ENCODE data around the gene TBC1D10A.

Gene TBC1D10A

DNA sequence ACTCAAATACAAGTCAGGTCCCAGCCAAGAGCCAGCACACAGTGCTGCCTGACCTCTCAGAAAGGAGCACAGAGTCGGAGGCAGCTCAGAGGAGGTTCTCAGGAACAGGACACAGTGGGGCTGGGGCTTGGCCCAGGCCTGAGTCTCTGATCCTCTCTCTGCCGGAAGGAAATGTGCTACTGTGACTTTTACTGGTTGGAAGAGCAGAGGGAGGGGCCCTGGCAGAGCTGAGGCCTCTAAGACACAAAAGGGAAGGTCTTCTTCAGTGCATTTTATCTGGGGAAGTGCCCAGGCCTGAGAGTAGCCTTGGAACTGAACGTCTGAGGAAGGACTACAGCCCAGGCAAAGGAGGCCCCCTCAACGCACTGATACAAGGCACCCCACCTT, 21.2 kb downstream of the TBC1D10A start:
- Histone ChIP-seq H3K4me2 (peak overlapping the region; percentile 86 to 98 (median 95)), H3K36me3 (peaks cover 0 to 15% (median 2%) of the 10 kb centered on the region in 11 experiments; a peak in 9 of 22 replicates), H3K9me3 (replicated peaks in 1 of 11) (no peaks in the 10 kb centered on the region), H3K4me3 (peak overlapping the region; percentile 12 to 58 (median 47); a peak in 18 of 20 replicates), H3K9ac (peak overlapping the region; percentile 57 to 83 (median 78)), H4K20me1 (peaks cover 0 to 8% (median 0%) of the 10 kb centered on the region in 11 experiments; a peak in 2 of 22 replicates), H3K4me1 (peaks cover 100% of the 10 kb centered on the region in 10 experiments), H3K27ac (peak overlapping the region; percentile 73 to 94 (median 87)), H3K27me3 (no peaks in the 10 kb centered on the region)
- TF ChIP-seq Cebpa-rat (IDR thresholded peaks at IDR 0.05) = no peak

- TF ChIP-seq Cebpa-rat (IDR thresholded peaks at IDR 0.05) = no peak
- no peaks in the 10 kb centered on the region for H3K27me3 ChIP-seq
- H3K4me3 ChIP-seq = peak overlapping the region in 5 of 10 experiments; percentile 38 to 58 (median 51); a peak in 9 of 20 replicates
- peak overlapping the region; percentile 43 to 83 (median 78); a peak in 19 of 22 replicates for H3K9ac ChIP-seq
- H4K20me1 ChIP-seq = peaks cover 0 to 1% (median 0%) of the 10 kb centered on the region in 11 experiments; a peak in 1 of 22 replicates
- H3K4me1 ChIP-seq = peaks cover 95 to 99% (median 96%) of the 10 kb centered on the region in 10 experiments
- H3K9me3 ChIP-seq (replicated peaks in 1 of 11) = no peaks in the 10 kb centered on the region
- H3K27ac ChIP-seq = peak overlapping the region; percentile 73 to 94 (median 87); a peak in 20 of 22 replicates
- H3K36me3 ChIP-seq = peaks cover 0 to 23% (median 6%) of the 10 kb centered on the region in 11 experiments; a peak in 10 of 22 replicates
- peak overlapping the region; percentile 86 to 98 (median 95) for H3K4me2 ChIP-seq
Measured at GRCh38 chr22:30304495-30305244, 22.1 kb downstream of the TBC1D10A start.

DNA sequence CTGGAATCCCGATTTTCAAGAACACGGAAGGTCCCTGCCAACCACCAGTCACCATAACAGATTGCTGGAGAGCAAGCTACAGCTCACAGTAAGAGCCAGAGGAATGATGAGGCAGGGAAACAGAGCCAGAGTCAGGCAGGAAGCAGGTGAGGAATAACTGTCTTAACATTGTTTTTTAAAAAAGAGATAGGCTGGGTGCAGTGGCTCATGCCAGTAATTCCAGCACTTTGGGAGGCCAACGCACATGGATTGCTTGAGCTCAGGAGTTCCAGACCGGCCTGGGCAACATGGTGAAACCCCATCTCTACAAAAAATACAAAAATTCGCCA, 24.0 kb downstream of the TBC1D10A start:
- H3K9me3 ChIP-seq (replicated peaks in 1 of 11) = no peaks in the 10 kb centered on the region
- H3K9ac ChIP-seq = peak overlapping the region in 10 of 11 experiments; percentile 28 to 67 (median 58); a peak in 18 of 22 replicates
- peaks cover 0 to 42% (median 16%) of the 10 kb centered on the region in 11 experiments; a peak in 17 of 22 replicates for H3K36me3 ChIP-seq
- H3K27me3 ChIP-seq = no peaks in the 10 kb centered on the region
- no peak for TF ChIP-seq Cebpa-rat (IDR thresholded peaks at IDR 0.05)
- H3K27ac ChIP-seq = peak overlapping the region; percentile 59 to 94 (median 87); a peak in 20 of 22 replicates
- peak overlapping the region; percentile 86 to 98 (median 95) for H3K4me2 ChIP-seq
- peaks cover 0 to 9% (median 0%) of the 10 kb centered on the region in 11 experiments; a peak in 1 of 22 replicates for H4K20me1 ChIP-seq
- no peak overlapping the region for H3K4me3 ChIP-seq
- peaks cover 90 to 95% (median 92%) of the 10 kb centered on the region in 10 experiments for H3K4me1 ChIP-seq

DNA sequence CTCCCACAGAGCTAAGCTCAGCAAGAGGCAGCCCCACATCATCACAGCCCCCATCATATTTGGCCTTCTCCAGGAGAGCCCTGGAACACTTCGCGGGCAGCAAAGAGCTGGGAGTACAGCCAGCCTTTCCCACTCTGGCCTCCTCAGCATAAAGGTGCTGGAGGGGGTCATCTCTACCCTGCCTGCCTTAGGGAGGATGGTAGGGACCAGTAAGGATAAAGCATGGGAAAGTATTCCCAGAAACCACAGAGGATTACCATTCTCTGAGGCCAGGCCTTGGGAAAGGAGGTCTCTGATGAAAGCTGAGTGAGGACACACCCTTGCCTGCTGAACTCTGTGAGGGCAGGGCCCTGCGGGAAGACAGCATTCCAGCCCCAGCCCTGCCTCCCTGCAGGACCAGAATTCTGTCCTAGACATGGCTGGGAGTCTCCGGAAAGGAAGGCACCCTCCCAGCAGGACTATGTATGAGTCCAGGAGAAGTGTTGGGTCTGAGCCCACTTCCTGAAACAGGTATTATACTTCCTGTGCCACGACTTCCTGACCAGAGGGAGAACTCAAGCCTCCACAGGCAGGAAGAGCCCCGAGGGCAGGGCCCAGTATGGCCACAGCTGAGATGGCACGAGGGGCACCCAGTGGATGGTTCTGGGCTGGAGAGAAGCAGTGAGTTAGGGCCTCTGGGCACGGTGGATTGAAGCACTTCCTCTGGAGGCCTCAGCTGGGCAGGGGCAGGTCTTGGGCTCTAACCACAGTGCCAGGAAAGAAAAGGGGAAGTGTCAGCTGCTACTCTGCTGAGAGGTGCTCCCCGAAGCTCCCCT, 24.5 kb downstream of the TBC1D10A start:
- H3K27ac ChIP-seq = peak overlapping the region; percentile 59 to 94 (median 87)
- H3K9ac ChIP-seq = peak overlapping the region; percentile 36 to 67 (median 58); a peak in 19 of 22 replicates
- peak overlapping the region in 9 of 10 experiments; percentile 1 to 47 (median 9); a peak in 9 of 20 replicates for H3K4me3 ChIP-seq
- H3K4me1 ChIP-seq = peaks cover 84 to 95% (median 92%) of the 10 kb centered on the region in 10 experiments
- peak overlapping the region; percentile 86 to 98 (median 95) for H3K4me2 ChIP-seq
- no peak for TF ChIP-seq Cebpa-rat (IDR thresholded peaks at IDR 0.05)
- H3K27me3 ChIP-seq = no peaks in the 10 kb centered on the region
- peaks cover 0 to 48% (median 18%) of the 10 kb centered on the region in 11 experiments; a peak in 20 of 22 replicates for H3K36me3 ChIP-seq
- H4K20me1 ChIP-seq = peaks cover 0 to 15% (median 0%) of the 10 kb centered on the region in 11 experiments; a peak in 1 of 22 replicates
- no peaks in the 10 kb centered on the region for H3K9me3 ChIP-seq (replicated peaks in 1 of 11)

GRCh38 chr22:30299322-30299721, 27.4 kb downstream of the TBC1D10A start:
- H3K27ac ChIP-seq = 0 out of 22 replicates have a peak overlapping the region, but pooled peaks of 2 of the 11 experiments have one; percentile 39 to 46
- no peak for TF ChIP-seq Cebpa-rat (IDR thresholded peaks at IDR 0.05)
- H3K4me1 ChIP-seq = peaks cover 56 to 95% (median 90%) of the 10 kb centered on the region in 10 experiments
- no peak overlapping the region for H3K4me3 ChIP-seq
- H3K9ac ChIP-seq = peak overlapping the region in 1 of 11 experiments; percentile 58; a peak in 1 of 22 replicates
- H3K9me3 ChIP-seq (replicated peaks in 1 of 11) = no peaks in the 10 kb centered on the region
- peak overlapping the region in 8 of 11 experiments; percentile 41 to 86 (median 74); a peak in 13 of 22 replicates for H3K4me2 ChIP-seq
- H3K27me3 ChIP-seq = no peaks in the 10 kb centered on the region
- H3K36me3 ChIP-seq = peaks cover 3 to 76% (median 41%) of the 10 kb centered on the region in 11 experiments; a peak in 20 of 22 replicates
- peaks cover 0 to 20% (median 0%) of the 10 kb centered on the region in 11 experiments; a peak in 6 of 22 replicates for H4K20me1 ChIP-seq

GRCh38 chr22:30297991-30298701, 28.6 kb downstream of the TBC1D10A start:
- TF ChIP-seq Cebpa-rat (IDR thresholded peaks at IDR 0.05) = no peak
- Histone ChIP-seq H4K20me1 (peaks cover 0 to 26% (median 0%) of the 10 kb centered on the region in 11 experiments; a peak in 7 of 22 replicates), H3K4me2 (peak overlapping the region; percentile 5 to 86 (median 63); a peak in 20 of 22 replicates), H3K4me3 (no peak overlapping the region), H3K9ac (peak overlapping the region in 8 of 11 experiments; percentile 10 to 59 (median 37); a peak in 13 of 22 replicates), H3K36me3 (peaks cover 13 to 82% (median 53%) of the 10 kb centered on the region in 11 experiments; a peak in 21 of 22 replicates), H3K27me3 (no peaks in the 10 kb centered on the region), H3K4me1 (peaks cover 44 to 95% (median 90%) of the 10 kb centered on the region in 10 experiments), H3K27ac (peak overlapping the region in 4 of 11 experiments; percentile 22 to 46 (median 33); a peak in 3 of 22 replicates), H3K9me3 (replicated peaks in 1 of 11) (no peaks in the 10 kb centered on the region)

DNA sequence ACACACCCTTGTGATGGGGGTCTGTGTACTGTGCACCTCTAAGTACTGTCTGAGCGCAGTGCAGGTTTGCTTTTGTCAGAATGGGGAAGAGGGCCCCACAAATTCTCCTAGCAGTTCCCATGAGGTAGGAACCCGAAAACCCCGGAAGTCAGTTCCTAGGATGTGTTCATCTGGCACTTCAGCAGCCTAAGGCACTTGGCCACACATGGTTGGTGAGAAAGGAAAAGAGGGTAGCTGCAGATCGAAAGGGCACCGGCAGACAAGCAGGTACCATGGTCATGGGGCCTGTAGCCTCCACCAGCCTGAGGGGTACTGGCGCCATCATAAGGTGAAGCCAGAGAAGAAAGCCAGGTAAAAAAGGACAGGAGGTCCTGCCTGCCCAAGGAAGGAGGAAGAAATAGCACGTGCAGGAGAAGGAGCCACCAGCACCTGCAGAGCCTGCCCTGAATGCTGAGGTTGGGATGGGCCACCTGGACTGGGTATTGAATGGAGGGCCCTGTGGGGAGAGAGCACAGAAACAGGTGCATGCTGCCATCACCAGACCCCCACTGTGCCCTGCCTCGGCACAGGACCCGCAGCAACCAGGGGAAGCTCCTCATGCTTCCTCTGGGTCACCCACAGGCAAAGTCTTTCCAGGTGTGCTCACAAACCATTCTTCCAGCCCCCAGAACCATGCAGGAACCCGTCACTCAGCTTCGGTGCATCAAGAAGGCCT, 29.3 kb downstream of the TBC1D10A start:
- Histone ChIP-seq H4K20me1 (peaks cover 0 to 26% (median 0%) of the 10 kb centered on the region in 11 experiments; a peak in 7 of 22 replicates), H3K36me3 (peaks cover 19 to 88% (median 60%) of the 10 kb centered on the region in 11 experiments; a peak in 21 of 22 replicates), H3K9ac (peak overlapping the region in 5 of 11 experiments; percentile 28 to 59 (median 57); a peak in 5 of 22 replicates), H3K9me3 (replicated peaks in 1 of 11) (no peaks in the 10 kb centered on the region), H3K4me1 (peaks cover 37 to 95% (median 90%) of the 10 kb centered on the region in 10 experiments), H3K27ac (0 out of 22 replicates have a peak overlapping the region, but pooled peaks of 1 of the 11 experiments have one; percentile 39), H3K4me3 (no peak overlapping the region), H3K4me2 (peak overlapping the region in 10 of 11 experiments; percentile 5 to 86 (median 68); a peak in 17 of 22 replicates), H3K27me3 (no peaks in the 10 kb centered on the region)
- no peak for TF ChIP-seq Cebpa-rat (IDR thresholded peaks at IDR 0.05)
